PFSK-1 (cell line): ENCODE measurements around the gene UBASH3A.

Source experiments
- POLR2AphosphoS5 ChIP-seq: IDR thresholded peaks from 2 replicates; pipeline ENCODE4 v1.6.1; 2012; ENCODE audit warnings: low read depth, mild to moderate bottlenecking, control low read depth, low read length, moderate library complexity
- REST ChIP-seq, 2 experiments: IDR thresholded peaks; 2 replicates each; pipeline versions ENCODE4 v1.6.1 to v1.8.0; 2011 to 2012; ENCODE audit warnings: low read depth in 2 of 2, low read length in 2 of 2, control low read depth in 1 of 2, inconsistent platforms in 1 of 2, mild to moderate bottlenecking in 1 of 2, moderate library complexity in 1 of 2; ENCODE audit not compliant: insufficient read depth in 1 of 2
- TAF1 ChIP-seq: IDR thresholded peaks from 2 replicates; pipeline ENCODE4 v1.6.1; 2012; ENCODE audit warnings: low read length, control low read depth, borderline replicate concordance; ENCODE audit not compliant: insufficient read depth

DNA sequence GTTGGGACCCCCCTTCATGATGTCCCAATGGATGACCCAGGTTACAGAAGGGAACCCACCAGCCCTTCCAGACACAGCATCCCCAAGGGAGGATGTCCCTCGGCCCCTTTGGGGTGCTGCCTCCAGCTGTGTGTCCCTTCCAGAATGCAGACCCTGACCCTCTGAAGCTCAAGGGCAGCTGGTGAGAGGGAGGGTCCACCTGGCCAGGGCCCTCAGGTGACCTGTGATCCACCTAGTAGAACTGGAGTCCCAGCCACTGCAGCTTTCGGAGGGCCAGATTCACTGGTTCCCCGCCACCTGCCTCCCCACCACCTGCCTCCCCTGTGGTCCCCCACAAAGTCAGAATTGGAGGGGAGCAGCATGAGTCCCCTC lies 27.8 kb upstream of the UBASH3A start:
- no peak for TF ChIP-seq POLR2AphosphoS5
- TF ChIP-seq REST (IDR thresholded peaks at IDR 0.05; ENCODE audit: insufficient read depth in 1 of 2, low read depth in 2 of 2, low read length in 2 of 2): no peak
- TF ChIP-seq TAF1: no peak
